Uterus (tissue), 2 donors: ENCODE measurements around the gene SUGCT.

Source experiments
- POLR2A ChIP-seq, 2 donors: fragments of 450-650 bp; IDR thresholded peaks; one replicate each; pipeline ENCODE4 v1.6.1; 2016; ENCODE audit warnings: antibody characterized with exemption in 2 of 2, mild to moderate bottlenecking in 1 of 2, moderate library complexity in 1 of 2
- TF ChIP-seq, protein P1 (sequence below), 4 experiments: fragments of 200-600 bp in 2 of 4; fragments of 450-650 bp in 2 of 4; sonication (generic) in 2 of 4; IDR thresholded peaks; one replicate each; pipeline ENCODE4 v1.5.1; 2016 to 2019; ENCODE audit warnings: antibody characterized with exemption in 4 of 4, mild to moderate bottlenecking in 2 of 4, moderate library complexity in 1 of 4

DNA sequence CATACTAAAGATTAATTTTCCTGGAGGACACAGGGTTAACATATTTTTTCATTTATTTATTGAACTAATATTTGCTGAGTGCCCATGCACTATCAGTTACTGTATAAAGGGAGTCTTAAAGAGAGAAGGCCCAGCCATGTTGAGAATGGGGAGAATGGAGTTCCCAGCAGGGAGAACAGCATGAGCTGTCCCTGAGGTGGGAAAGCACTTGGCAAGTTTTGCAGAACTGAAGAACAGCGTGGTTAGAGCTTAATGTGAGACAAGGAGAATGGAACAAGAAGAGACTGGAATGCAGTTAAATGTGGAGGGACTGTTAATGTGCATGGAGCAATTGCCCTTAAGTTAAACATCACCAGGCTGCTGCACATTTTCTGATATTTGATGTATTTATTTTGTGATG is 435.4 kb downstream of the SUGCT start:
- TF ChIP-seq, protein P1, sequence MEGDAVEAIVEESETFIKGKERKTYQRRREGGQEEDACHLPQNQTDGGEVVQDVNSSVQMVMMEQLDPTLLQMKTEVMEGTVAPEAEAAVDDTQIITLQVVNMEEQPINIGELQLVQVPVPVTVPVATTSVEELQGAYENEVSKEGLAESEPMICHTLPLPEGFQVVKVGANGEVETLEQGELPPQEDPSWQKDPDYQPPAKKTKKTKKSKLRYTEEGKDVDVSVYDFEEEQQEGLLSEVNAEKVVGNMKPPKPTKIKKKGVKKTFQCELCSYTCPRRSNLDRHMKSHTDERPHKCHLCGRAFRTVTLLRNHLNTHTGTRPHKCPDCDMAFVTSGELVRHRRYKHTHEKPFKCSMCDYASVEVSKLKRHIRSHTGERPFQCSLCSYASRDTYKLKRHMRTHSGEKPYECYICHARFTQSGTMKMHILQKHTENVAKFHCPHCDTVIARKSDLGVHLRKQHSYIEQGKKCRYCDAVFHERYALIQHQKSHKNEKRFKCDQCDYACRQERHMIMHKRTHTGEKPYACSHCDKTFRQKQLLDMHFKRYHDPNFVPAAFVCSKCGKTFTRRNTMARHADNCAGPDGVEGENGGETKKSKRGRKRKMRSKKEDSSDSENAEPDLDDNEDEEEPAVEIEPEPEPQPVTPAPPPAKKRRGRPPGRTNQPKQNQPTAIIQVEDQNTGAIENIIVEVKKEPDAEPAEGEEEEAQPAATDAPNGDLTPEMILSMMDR (IDR thresholded peaks at IDR 0.05) = no peak
- no peak for TF ChIP-seq POLR2A (IDR thresholded peaks at IDR 0.05)
